HG03025 (cell line): ENCODE measurements around the gene NUMA1.

Experiments used
- ATAC-seq: cut with Tn5 transposase; IDR thresholded peaks from one replicate; pipeline ENCODE4 v1.9.1; 2021; ENCODE audit warnings: mild to moderate bottlenecking, moderate library complexity; ENCODE audit not compliant: unreplicated experiment, low FRiP score

NUMA1 gene, protein sequence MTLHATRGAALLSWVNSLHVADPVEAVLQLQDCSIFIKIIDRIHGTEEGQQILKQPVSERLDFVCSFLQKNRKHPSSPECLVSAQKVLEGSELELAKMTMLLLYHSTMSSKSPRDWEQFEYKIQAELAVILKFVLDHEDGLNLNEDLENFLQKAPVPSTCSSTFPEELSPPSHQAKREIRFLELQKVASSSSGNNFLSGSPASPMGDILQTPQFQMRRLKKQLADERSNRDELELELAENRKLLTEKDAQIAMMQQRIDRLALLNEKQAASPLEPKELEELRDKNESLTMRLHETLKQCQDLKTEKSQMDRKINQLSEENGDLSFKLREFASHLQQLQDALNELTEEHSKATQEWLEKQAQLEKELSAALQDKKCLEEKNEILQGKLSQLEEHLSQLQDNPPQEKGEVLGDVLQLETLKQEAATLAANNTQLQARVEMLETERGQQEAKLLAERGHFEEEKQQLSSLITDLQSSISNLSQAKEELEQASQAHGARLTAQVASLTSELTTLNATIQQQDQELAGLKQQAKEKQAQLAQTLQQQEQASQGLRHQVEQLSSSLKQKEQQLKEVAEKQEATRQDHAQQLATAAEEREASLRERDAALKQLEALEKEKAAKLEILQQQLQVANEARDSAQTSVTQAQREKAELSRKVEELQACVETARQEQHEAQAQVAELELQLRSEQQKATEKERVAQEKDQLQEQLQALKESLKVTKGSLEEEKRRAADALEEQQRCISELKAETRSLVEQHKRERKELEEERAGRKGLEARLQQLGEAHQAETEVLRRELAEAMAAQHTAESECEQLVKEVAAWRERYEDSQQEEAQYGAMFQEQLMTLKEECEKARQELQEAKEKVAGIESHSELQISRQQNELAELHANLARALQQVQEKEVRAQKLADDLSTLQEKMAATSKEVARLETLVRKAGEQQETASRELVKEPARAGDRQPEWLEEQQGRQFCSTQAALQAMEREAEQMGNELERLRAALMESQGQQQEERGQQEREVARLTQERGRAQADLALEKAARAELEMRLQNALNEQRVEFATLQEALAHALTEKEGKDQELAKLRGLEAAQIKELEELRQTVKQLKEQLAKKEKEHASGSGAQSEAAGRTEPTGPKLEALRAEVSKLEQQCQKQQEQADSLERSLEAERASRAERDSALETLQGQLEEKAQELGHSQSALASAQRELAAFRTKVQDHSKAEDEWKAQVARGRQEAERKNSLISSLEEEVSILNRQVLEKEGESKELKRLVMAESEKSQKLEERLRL (N-terminal part only)

GRCh38 chr11:72080326-72081183, at the start of gene NUMA1, which contains the start of gene LRRC51:
NUMA1 (minus strand) TSS chr11:72080542; CDS start chr11:72035943, 44,599 bp downstream.
LRRC51 (plus strand) TSS chr11:72080850; CDS start chr11:72089084, 8,234 bp downstream.
- peak; percentile 92 for ATAC-seq

DNA sequence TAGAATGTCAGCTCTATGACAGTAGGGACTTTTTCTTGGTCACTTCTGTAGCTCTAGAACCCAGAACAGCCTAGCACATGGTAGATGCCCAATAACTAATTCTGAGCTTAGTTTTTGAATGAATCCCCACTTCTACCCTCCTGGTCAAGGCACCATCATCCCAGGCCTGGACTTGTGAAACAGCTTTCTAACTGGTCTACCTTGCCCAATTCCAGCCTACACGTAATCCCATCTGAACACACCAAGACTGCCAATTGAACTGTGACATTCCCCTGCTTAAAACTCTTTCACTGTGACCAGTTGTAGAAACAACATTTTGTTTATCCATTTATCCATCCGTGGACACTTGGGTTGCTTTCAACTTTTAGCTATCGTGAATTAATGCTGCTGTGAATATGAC, 49.0 kb upstream of the NUMA1 start:
- ATAC-seq = no peak

DNA sequence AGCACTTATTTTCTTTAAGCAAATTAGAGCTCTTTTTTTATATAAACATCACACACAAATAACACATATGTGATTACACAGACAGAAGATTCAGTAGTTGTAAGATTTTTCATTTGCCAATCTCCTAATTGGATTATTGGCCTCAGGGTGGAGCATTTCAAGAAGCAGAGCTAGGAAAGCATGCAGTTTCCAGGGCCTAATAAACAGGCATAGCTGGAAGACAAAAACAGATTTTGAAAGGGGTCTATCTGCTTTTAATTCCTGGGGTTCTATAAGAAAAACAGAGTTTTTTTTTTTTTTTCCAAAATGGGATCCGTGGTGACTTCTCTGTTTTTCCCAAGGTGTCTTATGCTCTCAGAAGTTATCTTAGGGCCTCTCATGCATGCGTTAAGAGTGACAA, 47.6 kb upstream of the NUMA1 start:
- ATAC-seq = no peak

DNA sequence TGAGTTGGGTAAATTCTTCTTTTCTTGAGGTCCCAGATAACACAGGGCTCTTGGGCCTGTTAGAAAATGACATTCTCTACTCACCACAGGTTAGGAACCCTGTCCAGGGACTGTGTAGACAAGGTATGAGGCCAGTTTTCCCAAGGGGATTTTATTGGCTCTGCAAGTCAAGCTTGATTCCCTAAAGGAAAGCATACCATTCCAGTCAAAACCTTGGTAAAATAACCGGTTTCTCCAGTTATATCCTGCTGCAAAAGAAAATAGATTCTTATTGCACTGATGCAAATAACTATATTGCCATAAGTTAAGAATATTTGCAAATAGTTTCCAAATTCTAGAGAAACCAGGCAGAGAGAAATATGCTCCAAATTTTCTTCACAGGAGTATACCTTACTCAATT, 45.6 kb upstream of the NUMA1 start:
- ATAC-seq = no peak

- ATAC-seq = no peak
Observed at GRCh38 chr11:72124046-72124445, 43.7 kb upstream of the NUMA1 start.

- ATAC-seq = no peak
Observed at GRCh38 chr11:72123117-72123653, 42.8 kb upstream of the NUMA1 start.

DNA sequence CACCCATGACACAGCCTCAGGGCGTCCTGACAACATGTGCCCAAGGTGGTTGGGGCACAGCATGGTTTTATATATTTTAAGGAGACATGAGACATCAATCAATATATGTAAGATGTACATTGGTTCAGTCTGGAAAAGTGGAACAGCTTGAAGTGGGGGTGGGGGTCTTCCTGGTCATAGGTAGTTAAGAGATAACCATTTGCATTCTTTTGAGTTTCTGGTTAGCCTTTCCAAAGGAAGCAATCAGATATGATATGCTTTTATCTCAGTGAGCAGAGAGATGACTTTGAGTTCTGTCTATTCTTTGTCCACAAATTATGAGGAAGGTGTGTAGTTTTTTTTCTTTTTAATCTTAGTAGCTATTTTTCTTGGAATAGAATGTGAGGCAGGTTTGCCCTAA, 42.3 kb upstream of the NUMA1 start:
- ATAC-seq = no peak

DNA sequence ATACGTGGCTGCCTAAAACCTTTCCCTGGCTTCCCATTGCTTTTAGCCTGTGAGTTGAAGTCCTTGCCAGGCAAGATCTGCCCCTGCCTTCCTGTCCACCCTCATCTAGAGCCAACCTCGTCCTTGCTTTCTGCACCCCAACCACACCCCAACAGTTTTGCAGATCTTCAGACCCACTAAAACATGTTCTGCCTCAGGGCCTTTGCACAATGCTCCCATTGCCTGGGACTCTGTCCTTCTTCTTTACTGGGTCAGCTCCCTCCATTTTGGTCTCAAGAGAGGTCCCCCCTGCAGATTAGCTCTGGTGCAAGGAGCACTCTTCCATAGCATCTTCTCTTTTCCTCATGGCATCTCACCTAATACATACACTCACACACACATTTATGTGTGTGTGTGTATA, 40.6 kb upstream of the NUMA1 start:
- ATAC-seq = no peak

GRCh38 chr11:72119198-72119597, 38.9 kb upstream of the NUMA1 start:
- ATAC-seq = no peak

DNA sequence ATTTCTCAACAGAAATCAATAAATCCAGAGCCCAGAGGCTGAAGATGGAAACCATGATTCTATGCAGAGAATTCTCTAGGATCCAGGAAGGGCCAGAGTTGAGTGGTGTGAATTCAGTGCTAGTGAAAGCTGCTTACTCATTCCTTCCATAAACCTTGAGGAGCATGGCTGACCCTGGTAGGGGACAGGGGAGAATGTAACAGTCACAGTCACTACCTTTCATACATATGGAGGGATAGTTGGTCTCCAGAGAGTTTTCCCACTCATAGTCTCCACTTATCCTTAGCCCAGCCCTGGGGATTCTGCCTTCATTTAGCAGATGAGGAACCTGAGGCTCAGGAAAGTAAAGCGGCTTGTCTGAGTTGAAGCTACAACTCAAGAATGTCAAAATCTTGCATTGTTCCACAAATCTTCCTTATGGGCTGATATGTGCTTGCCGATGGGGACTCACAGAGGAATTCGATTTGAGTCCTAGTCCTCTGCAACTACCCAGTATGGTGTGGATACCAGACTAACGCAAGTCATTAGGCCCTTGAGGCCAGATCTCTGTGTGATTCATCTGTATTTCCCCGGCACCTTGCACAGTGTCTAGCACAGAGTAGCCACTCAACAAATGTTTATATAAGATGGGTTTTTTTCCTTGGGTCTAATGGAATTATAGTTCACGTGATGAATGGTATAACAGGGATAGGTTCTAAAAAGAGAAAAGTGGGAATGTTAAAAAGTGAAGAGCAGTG, 35.8 kb upstream of the NUMA1 start:
- ATAC-seq = no peak

DNA sequence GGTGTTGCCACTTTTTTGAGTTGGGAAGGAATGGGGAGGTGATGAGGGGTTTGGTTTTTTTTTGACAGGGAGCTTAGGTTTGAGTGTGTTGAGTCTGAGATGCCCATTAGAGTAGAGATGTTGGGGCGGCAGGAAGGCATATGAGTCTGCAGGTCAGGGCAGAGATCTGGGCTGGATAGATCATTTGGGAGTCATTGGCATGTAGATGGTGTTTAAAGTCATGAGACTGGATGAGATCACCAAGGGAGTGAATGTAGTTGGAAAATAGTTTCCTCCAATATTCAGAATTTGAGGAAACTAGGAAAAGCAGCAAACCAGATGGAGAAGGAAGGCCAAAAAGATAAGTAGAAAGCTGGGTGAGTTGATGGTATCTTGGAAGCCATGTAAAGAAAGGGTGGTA, 34.2 kb upstream of the NUMA1 start:
- ATAC-seq = no peak

GRCh38 chr11:72112978-72113808, 32.9 kb upstream of the NUMA1 start:
- no peak for ATAC-seq

- ATAC-seq = peak; percentile 82
Observed at GRCh38 chr11:72112143-72112977, 32.0 kb upstream of the NUMA1 start, which contains the start of gene ANAPC15. ANAPC15 (minus strand) TSS chr11:72112695; CDS start chr11:72111276, 1,419 bp downstream.

DNA sequence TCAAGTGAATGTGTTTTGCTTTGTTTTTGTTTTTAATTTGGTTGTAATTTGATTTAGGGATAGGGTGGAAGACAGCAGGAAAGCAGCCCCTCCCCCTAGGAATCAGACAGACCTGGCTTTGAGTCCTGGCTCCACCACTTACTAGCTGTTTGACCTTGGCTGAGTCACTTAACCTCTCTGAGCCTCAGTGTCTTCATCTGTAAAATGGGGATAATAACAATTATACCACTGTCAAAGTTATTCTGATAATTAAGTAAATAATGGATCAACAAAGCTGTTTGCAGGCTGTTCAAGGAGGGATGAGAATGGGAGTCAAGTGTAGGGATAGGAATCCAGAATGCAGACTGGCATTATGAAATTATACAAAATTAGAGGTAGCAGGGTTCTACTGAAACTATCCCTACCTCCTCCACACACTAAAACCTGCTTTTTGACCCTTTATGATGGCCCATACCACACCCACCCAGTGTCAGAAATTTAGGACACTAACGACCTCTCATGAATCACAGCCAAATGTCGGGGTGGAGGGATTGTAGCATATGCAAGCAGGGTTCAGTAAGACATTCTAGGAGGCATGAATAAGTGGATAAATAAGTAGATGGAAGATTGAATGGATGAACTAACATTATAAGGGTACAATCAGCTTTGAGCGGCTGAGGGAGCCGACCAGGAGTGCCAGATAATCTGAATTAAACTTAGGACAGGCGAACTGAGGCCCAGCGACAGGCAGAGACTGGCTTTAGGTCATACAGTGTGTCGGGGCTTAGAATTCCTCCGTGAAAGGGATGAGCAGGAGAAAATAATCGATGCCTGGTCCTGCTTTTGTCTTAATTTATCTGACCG, 31.2 kb upstream of the NUMA1 start:
- no peak for ATAC-seq

- no peak for ATAC-seq
Observed at GRCh38 chr11:72105888-72106287, 25.5 kb upstream of the NUMA1 start, which contains the start of gene TOMT. TOMT (plus strand) TSS chr11:72105924; CDS start chr11:72105952, 28 bp downstream.

DNA sequence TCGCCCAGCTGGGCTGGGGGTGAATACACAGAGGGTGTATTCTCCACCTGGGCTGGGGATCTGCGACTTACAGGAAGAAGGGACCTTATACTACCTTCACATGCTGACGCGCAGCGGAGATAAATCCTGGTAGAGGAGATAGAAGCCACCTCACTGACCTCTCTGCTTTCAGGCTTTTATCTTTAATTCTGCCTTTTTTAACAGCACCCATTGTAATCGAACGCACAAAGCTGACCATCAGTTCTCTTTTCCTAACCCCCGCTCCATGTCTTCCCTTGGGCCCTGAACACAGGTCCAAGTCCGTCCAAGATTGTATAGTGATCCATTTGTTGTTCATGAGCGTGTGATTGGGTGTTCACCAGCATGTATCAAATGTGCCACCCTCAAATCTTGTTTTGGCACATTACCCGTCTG, 23.4 kb upstream of the NUMA1 start:
- ATAC-seq = no peak
